HUES64 (cell line): ENCODE results near the gene GAB2.

Source experiments
- H3K27ac ChIP-seq: 2 replicates; pipeline ENCODE4 v1.7.0; 2013; ENCODE audit warnings: low read depth, low read length, inconsistent platforms
- H3K27me3 ChIP-seq: 2 replicates; pipeline ENCODE4 v1.6.1; 2013; ENCODE audit warnings: mild to moderate bottlenecking, low read length; ENCODE audit not compliant: insufficient read depth
- H3K36me3 ChIP-seq: 2 replicates; pipeline ENCODE4 v1.6.1; 2013; ENCODE audit warnings: mild to moderate bottlenecking, low read length; ENCODE audit not compliant: insufficient read depth
- H3K4me1 ChIP-seq: 2 replicates; pipeline ENCODE4 v1.6.1; 2013; ENCODE audit warnings: mild to moderate bottlenecking, low read length, moderate library complexity; ENCODE audit not compliant: insufficient read depth
- H3K4me3 ChIP-seq: 2 replicates; pipeline ENCODE4 v1.5.1; 2013; ENCODE audit warnings: mild to moderate bottlenecking, low read length, moderate library complexity
- H3K9ac ChIP-seq: 2 replicates; pipeline ENCODE4 v1.6.1; 2013; ENCODE audit warnings: mild to moderate bottlenecking, low read depth, low read length
- H3K9me3 ChIP-seq: 2 replicates; pipeline ENCODE4 v1.6.1; 2013; ENCODE audit warnings: low read depth, low read length; ENCODE audit not compliant: insufficient read depth
- WGBS: fragments of 150-250, 120-280 bp; methylation state at CpG from one replicate; pipeline ENCODE4 v1.1.7; 2013; ENCODE audit warnings: missing lambda C conversion rate; 5-methylcytosine and 5-hydroxymethylcytosine counted together

GAB2 gene

DNA sequence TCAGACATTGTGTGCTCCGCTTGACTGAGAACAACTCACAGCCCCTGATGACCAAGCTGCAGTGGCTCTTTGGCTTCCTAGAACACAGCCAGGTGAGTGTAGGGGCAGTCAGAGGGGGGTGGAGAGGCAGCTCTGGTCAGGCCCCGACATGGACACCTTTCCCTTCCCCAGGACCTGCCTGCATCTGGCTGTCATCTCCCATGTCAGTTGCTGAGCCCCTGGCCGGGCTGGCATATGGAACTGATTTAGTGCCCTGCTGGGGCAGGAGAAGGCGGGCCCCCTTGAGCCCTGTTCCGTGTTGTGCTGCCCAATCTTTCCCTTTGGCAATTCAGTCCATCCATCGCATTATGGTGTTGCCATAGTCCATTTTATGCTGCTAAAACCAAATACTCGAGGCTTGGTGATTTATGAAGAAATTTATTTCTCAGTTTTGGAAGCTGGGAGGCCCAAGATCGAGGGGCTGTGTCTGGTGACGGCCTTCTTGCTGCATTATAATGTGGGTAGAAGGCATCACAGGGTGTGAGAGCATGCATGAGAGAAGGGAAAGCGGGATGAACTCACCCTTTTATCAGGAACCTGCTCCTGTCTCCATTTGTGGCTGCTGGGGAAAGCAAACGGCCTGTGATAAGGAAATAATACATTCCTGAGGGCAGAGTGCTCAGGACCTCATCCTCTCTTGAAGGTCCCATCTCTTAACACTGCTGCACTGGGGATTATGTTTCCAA, 209.9 kb downstream of the GAB2 start:
- no peaks in the 10 kb centered on the region for H3K27me3 ChIP-seq
- no peak overlapping the region for H3K4me3 ChIP-seq
- no peak overlapping the region for H3K27ac ChIP-seq
- H3K9me3 ChIP-seq = no peaks in the 10 kb centered on the region
- no peak overlapping the region; the same call in 1 of the 2 replicates for H3K9ac ChIP-seq
- H3K4me1 ChIP-seq = no peaks in the 10 kb centered on the region
- 84% methylated on average over 11 of the region's 11 CpGs for WGBS
- peaks cover 7% of the 10 kb centered on the region; the same call in 1 of the 2 replicates for H3K36me3 ChIP-seq

DNA sequence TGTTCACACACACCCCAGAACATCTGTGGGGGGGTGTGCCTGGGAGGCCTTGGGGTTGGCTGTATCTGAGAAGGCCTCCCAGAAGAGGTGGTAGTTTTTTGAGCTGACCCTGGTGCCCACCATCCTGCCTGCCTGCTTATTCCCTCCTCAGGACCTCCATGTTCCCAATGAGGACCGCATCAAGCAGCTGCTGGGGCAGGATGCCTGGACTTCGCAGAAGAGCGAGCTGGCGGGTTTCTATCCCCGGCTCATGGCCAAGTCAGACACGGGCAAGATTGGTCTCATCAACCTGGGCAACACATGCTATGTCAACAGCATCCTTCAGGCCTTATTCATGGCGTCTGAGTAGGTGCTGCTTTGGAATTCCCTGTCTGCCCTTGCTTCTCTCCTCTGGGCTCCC, 211.9 kb downstream of the GAB2 start:
- 92% methylated on average over 7 of the region's 7 CpGs for WGBS

DNA sequence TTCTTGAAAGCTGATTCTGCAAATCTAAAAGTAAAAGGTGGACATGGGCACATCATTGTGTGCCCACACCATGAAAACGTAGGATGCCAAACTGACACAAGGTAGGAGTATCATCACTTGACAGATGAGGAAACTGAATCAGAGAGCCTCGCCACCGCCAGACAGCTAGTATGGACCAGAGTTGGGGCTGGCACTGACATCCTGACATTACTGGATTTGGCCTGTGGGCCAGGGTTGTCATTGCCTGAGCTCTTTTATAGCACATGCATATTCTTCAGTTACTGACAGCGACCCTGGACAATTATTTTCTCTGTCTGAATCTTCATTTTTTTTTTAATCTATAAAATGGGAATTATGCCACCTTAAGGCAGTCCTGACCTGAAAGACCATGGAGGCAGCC, 212.4 kb downstream of the GAB2 start:
- Histone ChIP-seq H3K27me3 (no peaks in the 10 kb centered on the region), H3K9me3 (no peaks in the 10 kb centered on the region), H3K36me3 (peaks cover 2% of the 10 kb centered on the region; the same call in 1 of the 2 replicates), H3K9ac (no peak overlapping the region), H3K4me1 (no peaks in the 10 kb centered on the region), H3K4me3 (no peak overlapping the region), H3K27ac (no peak overlapping the region)
- WGBS = 90% methylated on average over 4 of the region's 4 CpGs

More for the DNA sequence above, 211.9 kb downstream of the GAB2 start:
- Histone ChIP-seq H3K36me3 (peaks cover 6% of the 10 kb centered on the region; the same call in 1 of the 2 replicates), H3K9ac (no peak overlapping the region), H3K4me1 (no peaks in the 10 kb centered on the region), H3K27me3 (no peaks in the 10 kb centered on the region), H3K27ac (no peak overlapping the region), H3K4me3 (no peak overlapping the region), H3K9me3 (no peaks in the 10 kb centered on the region)

DNA sequence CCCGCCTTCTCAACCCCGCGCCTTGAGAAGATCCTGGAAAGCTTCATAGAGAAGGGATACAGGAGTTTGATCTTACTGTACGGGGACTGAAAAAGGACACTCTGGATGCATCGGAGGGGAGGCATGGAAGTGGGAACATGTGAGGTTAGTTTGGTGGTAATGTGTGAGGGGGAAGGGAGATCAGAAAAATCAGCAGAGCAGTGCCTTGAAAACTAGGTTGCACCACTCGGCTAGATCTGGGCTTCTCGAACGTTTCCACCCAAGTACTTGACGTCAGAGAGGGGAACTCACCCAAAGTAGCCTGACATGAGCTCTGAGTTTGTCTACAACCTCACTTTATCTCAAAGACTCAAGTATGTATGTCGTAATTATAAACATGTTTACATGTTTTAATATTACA, 214.4 kb downstream of the GAB2 start:
- no peaks in the 10 kb centered on the region for H3K9me3 ChIP-seq
- no peaks in the 10 kb centered on the region for H3K27me3 ChIP-seq
- no peak overlapping the region for H3K27ac ChIP-seq
- no peak overlapping the region for H3K4me3 ChIP-seq
- H3K9ac ChIP-seq = no peak overlapping the region
- H3K4me1 ChIP-seq = no peaks in the 10 kb centered on the region
- 93% methylated on average over 9 of the region's 10 CpGs for WGBS
- no peaks in the 10 kb centered on the region for H3K36me3 ChIP-seq

DNA sequence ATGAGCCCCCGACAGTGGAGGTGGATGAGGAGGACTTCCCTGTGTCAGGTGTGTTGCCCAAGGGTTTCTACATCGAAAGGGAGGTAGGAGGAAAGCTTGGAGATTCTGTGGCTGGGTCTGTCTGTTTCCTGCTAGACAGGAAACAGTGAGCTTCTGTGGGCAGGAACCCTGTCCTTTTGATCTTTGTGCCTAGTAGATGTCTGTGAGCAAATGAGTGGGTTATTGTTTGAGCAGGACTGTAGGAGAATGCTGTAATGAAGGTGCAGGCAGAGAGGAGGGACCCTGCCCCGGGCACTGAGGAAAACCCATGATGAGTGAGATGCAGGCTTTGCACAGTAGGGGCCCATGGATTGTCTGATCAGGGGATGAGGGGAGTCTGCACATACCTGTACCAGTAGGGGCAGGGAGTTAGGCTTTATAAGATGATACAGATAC, 214.9 kb downstream of the GAB2 start:
- H3K27me3 ChIP-seq = no peaks in the 10 kb centered on the region
- H3K36me3 ChIP-seq = no peaks in the 10 kb centered on the region
- no peaks in the 10 kb centered on the region for H3K4me1 ChIP-seq
- no peak overlapping the region for H3K9ac ChIP-seq
- H3K9me3 ChIP-seq = no peaks in the 10 kb centered on the region
- no peak overlapping the region for H3K4me3 ChIP-seq
- 93% methylated on average over 3 of the region's 3 CpGs for WGBS
- no peak overlapping the region for H3K27ac ChIP-seq

DNA sequence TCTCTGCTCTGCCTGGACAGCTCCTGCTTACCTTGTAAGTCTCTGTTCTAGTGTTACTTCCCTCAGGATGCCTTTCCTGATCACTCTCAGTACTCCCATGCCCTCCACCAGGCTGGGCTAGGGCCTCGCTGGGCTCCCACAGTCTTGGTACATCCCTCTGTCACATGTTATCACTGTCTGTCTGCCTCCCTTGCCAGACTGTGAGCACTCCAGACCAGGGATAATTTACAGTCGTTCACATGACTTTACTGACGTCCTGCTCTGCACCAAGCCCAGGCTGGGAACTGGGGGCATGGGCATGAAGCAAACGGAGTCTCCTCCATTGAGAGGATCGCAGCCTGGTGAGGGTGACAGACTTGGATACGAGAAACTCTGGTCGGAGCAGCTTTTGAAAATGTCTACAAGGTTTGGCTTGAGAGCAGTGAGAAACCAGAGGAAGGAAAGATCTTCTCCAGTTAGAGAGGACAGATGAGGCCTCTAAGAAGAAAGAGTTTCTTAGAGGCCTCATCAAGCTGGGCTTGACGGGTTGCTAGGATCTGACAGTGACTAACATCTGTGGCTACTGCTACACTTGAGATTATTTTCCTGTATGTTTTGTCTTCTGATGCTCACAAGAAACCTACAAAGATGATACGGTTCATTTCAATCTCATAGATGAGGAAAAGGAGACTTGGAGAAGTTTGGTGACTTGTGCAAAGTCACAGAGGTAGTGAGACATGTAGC, 216.4 kb downstream of the GAB2 start:
- H3K4me1 ChIP-seq = no peaks in the 10 kb centered on the region
- no peaks in the 10 kb centered on the region for H3K27me3 ChIP-seq
- H3K4me3 ChIP-seq = no peak overlapping the region
- no peak overlapping the region for H3K9ac ChIP-seq
- H3K36me3 ChIP-seq = no peaks in the 10 kb centered on the region
- WGBS = 90% methylated on average over 9 of the region's 9 CpGs
- no peaks in the 10 kb centered on the region for H3K9me3 ChIP-seq
- no peak overlapping the region for H3K27ac ChIP-seq

DNA sequence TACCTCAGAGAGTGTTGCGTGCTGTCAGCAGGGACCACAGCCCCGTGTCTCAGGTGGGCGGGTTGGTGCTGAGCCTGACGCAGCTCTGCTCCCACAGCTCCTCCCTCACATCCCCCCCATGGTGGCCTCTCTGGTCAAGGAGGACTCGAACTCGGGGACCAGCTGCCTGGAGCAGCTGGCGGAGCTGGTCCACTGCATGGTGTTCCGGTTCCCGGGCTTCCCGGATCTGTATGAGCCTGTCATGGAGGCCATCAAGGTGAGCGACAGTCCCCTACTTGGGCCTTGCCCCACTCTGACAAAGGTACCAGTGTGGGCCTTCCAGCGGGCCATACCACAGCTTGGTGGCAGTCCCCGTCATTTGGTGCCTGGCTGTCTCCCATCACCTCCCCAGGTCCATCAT, 217.1 kb downstream of the GAB2 start:
- H3K4me3 ChIP-seq = no peak overlapping the region
- 94% methylated on average over 13 of the region's 13 CpGs for WGBS
- no peaks in the 10 kb centered on the region for H3K36me3 ChIP-seq
- no peaks in the 10 kb centered on the region for H3K4me1 ChIP-seq
- no peaks in the 10 kb centered on the region for H3K27me3 ChIP-seq
- no peak overlapping the region for H3K27ac ChIP-seq
- no peak overlapping the region for H3K9ac ChIP-seq
- H3K9me3 ChIP-seq = no peaks in the 10 kb centered on the region

DNA sequence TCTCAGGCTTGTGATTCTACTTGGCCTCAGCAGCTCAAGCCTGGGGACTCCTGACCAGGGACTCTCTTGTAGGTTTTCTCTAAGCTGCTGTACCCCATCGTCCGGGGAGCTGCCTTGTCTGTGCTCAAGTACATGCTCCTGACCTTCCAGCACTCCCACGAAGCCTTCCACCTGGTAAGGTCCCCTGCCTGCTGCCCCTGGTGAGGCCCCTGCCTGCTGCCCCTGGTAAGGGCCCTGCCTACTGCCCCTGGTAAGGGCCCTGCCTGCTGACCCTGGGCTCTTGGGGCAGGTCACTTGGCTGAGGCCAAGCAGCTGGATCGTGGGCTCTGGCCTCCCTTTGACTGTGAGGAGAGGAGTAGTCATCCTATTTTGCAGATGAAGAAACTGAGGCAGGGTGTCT, 217.6 kb downstream of the GAB2 start:
- Histone ChIP-seq H3K36me3 (no peaks in the 10 kb centered on the region), H3K9me3 (no peaks in the 10 kb centered on the region), H3K4me1 (no peaks in the 10 kb centered on the region), H3K9ac (no peak overlapping the region), H3K4me3 (no peak overlapping the region), H3K27ac (no peak overlapping the region), H3K27me3 (no peaks in the 10 kb centered on the region)
- WGBS = 89% methylated on average over 4 of the region's 4 CpGs

DNA sequence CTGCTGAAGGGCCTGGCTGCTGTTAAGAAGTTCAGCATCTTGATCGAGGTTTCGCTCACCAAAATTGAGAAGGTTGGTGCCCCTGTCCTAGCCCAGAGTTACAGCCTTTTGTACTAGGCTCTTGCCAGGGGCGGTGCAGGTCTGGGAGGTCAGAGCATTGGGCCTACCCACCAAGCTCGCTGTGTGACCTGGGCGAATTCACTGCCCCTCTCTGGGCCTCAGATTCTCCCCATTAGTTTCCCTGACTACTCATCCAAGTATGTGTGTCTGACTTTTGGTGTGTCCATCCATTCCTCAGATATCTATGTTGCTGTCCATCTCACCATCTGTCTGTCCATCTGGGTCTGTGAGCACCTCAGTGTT, 218.0 kb downstream of the GAB2 start:
- WGBS = 94% methylated on average over 5 of the region's 5 CpGs
- Histone ChIP-seq H3K36me3 (no peaks in the 10 kb centered on the region), H3K4me3 (no peak overlapping the region), H3K9ac (no peak overlapping the region), H3K4me1 (no peaks in the 10 kb centered on the region), H3K27me3 (no peaks in the 10 kb centered on the region), H3K9me3 (no peaks in the 10 kb centered on the region), H3K27ac (no peak overlapping the region)

DNA sequence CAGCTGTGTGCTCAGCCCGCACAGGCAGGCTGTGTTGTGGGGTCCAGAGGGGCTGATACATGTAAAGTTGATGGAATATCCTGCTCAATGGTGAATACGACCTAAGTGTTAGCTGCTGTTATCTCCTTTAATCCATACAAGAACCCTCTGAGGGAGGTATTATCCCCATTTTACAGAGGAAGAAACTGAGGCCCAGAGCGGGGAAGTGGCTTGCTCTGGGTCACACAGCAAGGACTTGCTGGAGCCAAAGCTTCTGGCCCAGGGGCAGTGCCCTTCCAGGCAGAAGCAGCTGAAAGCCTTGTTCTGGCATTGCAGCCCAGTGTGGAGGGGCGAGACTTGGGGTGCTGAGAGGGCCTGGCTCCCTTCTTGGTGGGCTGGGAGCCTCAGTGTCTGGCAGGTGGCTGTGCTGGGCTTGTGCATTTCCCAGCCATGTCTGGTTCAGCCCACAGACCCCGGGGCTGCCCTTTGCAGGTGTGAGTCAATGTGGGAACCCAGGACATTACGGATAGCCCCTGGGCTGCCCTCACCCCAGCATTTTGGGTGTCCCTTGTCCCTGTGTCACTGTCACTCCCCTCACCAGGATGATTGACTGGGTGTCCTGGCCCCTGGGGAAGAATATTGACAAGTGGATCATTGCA, 218.5 kb downstream of the GAB2 start:
- 84% methylated on average over 5 of the region's 6 CpGs for WGBS
- H3K36me3 ChIP-seq = no peaks in the 10 kb centered on the region
- no peaks in the 10 kb centered on the region for H3K27me3 ChIP-seq

DNA sequence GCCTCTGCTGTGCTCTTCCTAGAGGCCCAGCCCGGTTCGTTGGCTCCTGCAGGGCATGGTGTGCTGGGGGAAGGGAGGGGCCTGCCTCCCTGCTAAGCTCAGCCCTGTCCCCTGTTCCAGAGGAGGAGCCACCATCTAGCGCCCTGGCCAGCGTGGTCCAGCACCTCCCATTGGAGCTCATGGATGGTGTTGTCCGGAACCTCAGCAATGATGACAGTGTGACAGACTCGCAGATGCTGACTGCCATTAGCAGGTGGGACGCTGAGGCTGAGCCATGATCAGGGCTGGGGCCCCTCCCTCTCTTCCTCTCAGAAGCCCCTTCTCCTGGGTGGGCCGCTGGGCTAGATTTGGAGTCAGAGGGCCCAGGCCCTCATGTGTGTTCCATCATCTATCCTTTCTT, 219.8 kb downstream of the GAB2 start:
- Histone ChIP-seq H3K36me3 (no peaks in the 10 kb centered on the region), H3K4me3 (no peak overlapping the region), H3K27ac (no peak overlapping the region), H3K9ac (no peak overlapping the region), H3K4me1 (no peaks in the 10 kb centered on the region), H3K27me3 (no peaks in the 10 kb centered on the region), H3K9me3 (no peaks in the 10 kb centered on the region)
- 87% methylated on average over 8 of the region's 8 CpGs for WGBS

More for the DNA sequence above, 218.5 kb downstream of the GAB2 start:
- Histone ChIP-seq H3K9ac (no peak overlapping the region), H3K4me1 (no peaks in the 10 kb centered on the region), H3K4me3 (no peak overlapping the region), H3K9me3 (no peaks in the 10 kb centered on the region), H3K27ac (no peak overlapping the region)
